ENCODE data around the gene KLF6.

The KLF6 gene

DNA sequence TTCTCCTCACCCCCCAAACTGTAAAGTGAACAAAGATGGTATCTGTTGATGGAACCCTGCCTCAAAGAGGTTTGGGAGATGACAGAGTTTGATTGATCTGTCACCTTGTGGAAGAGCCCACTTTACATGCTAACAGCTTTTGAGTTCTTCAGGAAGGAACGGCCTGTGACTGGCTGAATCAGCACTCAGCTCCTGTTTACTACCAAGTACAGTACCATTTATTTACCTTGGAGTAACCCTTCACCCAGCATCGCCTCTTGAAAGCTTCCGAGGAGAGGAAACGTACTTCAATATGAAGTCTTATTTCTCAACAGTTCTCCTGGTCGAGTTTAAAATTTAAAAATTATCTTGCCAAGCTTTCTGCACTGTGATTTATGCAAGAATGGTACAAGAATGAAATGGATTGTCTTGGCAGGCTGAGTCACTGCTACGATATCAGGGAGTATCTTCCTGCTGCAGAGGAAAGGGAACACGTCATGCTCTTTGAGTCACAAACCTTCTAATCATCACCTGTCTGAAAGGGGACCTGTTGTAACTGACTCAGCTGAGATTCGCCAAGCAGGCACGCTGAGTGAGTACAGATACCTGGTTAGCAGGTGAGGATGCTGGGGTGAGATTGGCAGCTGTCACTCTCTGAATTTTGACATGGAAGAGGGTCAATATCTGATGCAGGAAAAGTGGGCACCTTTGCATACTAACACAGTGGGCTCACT lies 30.1 kb downstream of the KLF6 start:
- Histone ChIP-seq H3K4me1 (ENCODE audit: insufficient read depth, low read length) (peaks cover 12% of the 10 kb centered on the region), H3K9me3 (ENCODE audit: control insufficient read depth, insufficient read depth, low read length) (no peaks in the 10 kb centered on the region), H3K36me3 (ENCODE audit: insufficient read depth, low read length) (no peaks in the 10 kb centered on the region), H3K9ac (ENCODE audit: low read depth, low read length) (no peak overlapping the region)

DNA sequence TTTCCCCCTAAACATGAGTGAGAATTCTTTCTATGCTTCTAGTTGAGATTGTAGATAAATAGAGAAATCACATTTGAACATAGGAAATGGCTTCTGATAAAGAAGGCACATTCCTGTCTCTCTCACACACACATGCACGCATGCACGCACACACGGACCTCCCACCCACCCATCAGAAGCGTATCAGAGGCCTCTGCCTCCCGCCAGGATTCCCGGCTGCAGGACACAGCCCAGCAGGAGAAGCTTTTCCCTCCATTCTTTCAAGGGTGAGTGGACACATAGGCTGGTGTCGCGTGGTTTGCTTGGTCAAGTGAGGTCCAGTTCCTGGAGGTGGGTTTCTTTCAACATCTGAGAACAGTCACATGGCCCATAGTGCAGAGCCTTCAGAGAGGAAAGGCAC lies 34.2 kb downstream of the KLF6 start:
- Histone ChIP-seq H3K9ac (ENCODE audit: low read depth, low read length) (no peak overlapping the region), H3K4me1 (ENCODE audit: insufficient read depth, low read length) (peaks cover 6% of the 10 kb centered on the region; the same call in 1 of the 2 replicates), H3K36me3 (ENCODE audit: insufficient read depth, low read length) (no peaks in the 10 kb centered on the region), H3K9me3 (ENCODE audit: control insufficient read depth, insufficient read depth, low read length) (no peaks in the 10 kb centered on the region)

DNA sequence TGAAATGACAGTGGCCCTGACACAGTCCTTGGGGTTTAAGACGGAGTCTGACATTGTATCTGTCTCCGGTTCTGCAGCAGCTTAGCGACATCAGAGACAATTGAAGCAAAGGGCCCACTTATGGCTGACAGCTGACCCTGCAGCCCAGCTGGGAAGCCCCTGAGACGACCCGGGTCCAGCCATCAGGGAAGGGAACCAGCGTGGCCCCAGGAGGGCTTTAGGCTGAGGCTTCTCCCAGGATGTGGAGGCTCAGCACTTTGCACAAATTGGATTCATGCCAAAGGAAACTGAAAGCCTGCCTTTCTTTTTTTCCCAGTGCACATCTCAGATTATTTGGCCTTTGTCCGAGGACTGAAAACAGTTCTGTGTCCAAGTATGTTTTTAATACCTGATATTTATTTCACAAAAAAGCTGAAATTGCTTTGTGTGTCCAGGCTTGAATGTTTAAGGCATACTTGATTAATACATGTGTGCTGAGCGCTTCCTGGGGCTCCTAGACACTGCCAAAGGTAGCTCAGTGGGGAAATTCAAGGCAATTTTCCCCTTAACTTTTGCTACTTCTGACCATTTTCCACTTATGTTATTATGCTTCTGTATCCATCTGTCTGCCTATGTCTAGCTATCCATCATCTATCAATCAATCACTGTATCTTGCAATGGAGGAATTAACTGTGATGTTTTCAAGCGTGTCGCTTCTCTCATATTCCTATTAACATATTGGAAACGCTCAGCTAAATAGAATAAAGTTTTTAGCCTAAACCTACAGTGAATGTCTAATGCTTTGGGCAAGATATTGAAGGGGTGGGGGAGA lies 34.8 kb downstream of the KLF6 start:
- Histone ChIP-seq H3K9ac (ENCODE audit: low read depth, low read length) (no peak overlapping the region), H3K9me3 (ENCODE audit: control insufficient read depth, insufficient read depth, low read length) (no peaks in the 10 kb centered on the region), H3K4me1 (ENCODE audit: insufficient read depth, low read length) (peaks cover 11% of the 10 kb centered on the region; the same call in 1 of the 2 replicates), H3K36me3 (ENCODE audit: insufficient read depth, low read length) (no peaks in the 10 kb centered on the region)

DNA sequence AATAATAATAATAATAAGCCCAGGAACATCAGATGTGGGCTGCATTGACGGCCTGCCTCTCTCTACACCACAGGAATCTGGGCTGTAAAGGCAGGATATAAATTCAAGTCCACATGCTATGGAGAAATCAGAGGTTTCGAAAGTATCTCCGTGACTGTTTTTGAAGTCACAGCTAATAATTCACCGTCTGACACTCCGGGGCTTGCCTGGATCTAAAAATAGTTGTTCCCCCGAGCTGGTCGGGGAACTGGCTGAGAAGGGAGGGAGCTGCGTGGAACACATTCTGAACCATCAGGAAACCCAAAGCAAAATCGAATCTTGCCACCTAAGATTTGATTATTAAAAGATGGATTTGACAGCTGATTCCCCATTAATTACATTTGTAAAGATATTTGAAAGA lies 35.4 kb downstream of the KLF6 start:
- peaks cover 8% of the 10 kb centered on the region; the same call in 1 of the 2 replicates for H3K4me1 ChIP-seq (ENCODE audit: insufficient read depth, low read length)
- H3K9me3 ChIP-seq (ENCODE audit: control insufficient read depth, insufficient read depth, low read length) = no peaks in the 10 kb centered on the region
- H3K9ac ChIP-seq (ENCODE audit: low read depth, low read length) = no peak overlapping the region
- no peaks in the 10 kb centered on the region for H3K36me3 ChIP-seq (ENCODE audit: insufficient read depth, low read length)

DNA sequence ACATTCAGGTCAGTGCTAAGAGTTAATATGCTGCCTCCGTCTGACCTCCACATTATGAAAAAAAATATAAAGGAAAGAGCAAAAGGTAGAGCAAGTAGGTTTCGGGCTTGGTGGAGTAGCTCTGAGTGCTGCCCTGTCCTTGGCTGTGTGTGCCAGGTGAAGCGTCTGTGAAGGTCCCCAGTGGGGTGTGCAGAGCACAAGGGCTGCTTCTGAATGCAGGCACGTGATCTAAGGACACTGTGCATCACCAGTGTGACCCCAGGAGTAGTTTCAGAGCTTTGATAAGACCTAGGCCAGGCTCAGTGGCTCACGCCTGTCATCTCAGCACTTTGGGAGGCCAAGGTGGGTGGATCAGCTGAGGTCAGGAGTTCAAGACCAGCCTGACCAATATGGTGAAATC lies 36.0 kb downstream of the KLF6 start:
- H3K4me1 ChIP-seq (ENCODE audit: insufficient read depth, low read length) = 0 out of 2 replicates have a peak, but pooled peaks cover 8% of the 10 kb centered on the region
- no peaks in the 10 kb centered on the region for H3K36me3 ChIP-seq (ENCODE audit: insufficient read depth, low read length)
- no peaks in the 10 kb centered on the region for H3K9me3 ChIP-seq (ENCODE audit: control insufficient read depth, insufficient read depth, low read length)
- no peak overlapping the region for H3K9ac ChIP-seq (ENCODE audit: low read depth, low read length)

DNA sequence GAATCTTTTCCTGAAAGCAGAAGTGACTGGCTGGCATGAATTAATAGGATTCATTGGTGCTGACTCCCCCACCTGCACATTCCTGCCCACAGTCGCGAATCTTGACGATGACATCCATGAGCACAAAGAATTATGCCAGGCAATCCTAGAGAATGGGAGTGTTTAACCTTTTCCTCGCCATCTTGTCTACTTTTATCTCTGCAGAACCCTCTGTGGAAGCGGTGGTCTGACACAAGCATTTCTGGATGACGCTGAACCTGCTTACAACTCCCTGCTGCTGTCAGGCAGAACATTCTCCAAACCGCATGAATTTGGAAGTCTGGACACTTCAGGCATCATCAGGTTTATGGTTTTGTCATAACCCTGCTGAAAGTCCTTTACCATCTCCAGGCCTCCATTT lies 36.5 kb downstream of the KLF6 start:
- no peaks in the 10 kb centered on the region for H3K9me3 ChIP-seq (ENCODE audit: control insufficient read depth, insufficient read depth, low read length)
- no peak overlapping the region for H3K9ac ChIP-seq (ENCODE audit: low read depth, low read length)
- H3K4me1 ChIP-seq (ENCODE audit: insufficient read depth, low read length) = 0 out of 2 replicates have a peak, but pooled peaks cover 8% of the 10 kb centered on the region
- H3K36me3 ChIP-seq (ENCODE audit: insufficient read depth, low read length) = no peaks in the 10 kb centered on the region

GRCh38 chr10:3747984-3748383 lies 37.0 kb downstream of the KLF6 start:
- 0 out of 2 replicates have a peak, but pooled peaks cover 8% of the 10 kb centered on the region for H3K4me1 ChIP-seq (ENCODE audit: insufficient read depth, low read length)
- no peaks in the 10 kb centered on the region for H3K36me3 ChIP-seq (ENCODE audit: insufficient read depth, low read length)
- H3K9ac ChIP-seq (ENCODE audit: low read depth, low read length) = no peak overlapping the region
- no peaks in the 10 kb centered on the region for H3K9me3 ChIP-seq (ENCODE audit: control insufficient read depth, insufficient read depth, low read length)

DNA sequence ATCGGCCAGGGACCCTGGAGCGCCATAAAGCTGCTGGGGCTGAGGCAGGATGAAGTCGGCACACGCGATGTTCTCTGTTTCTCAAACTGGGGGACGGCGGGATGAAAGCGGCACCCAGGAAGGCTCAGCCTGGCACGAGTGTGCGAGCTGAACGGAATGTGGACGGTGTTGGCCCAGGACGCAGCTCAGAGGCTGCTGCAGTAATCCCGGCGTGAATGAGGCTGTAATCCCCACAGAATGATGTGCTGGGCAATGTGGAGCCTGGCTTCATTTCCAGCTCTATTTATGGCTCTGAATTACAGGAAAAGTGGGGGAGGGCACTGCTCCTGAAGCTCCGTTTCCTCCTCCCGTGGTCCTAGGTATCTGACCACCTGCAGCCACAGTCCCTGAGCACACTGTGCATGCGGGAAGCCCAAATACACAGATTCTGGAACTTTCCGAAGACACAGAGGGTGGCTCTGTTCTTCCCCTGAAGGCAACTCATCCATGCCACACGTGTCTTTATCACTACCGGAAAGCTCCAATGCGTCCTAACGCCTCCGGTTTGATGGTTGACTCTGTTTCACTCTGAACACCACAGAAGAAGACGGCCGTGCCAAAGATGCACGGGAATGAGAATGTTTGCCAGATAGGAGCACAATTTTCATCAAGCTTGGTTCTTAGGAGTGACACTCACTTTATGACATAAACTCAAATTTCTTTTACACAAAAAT lies 37.6 kb downstream of the KLF6 start:
- H3K36me3 ChIP-seq (ENCODE audit: insufficient read depth, low read length) = no peaks in the 10 kb centered on the region
- no peak overlapping the region for H3K9ac ChIP-seq (ENCODE audit: low read depth, low read length)
- 0 out of 2 replicates have a peak, but pooled peaks cover 8% of the 10 kb centered on the region for H3K4me1 ChIP-seq (ENCODE audit: insufficient read depth, low read length)
- H3K9me3 ChIP-seq (ENCODE audit: control insufficient read depth, insufficient read depth, low read length) = no peaks in the 10 kb centered on the region

DNA sequence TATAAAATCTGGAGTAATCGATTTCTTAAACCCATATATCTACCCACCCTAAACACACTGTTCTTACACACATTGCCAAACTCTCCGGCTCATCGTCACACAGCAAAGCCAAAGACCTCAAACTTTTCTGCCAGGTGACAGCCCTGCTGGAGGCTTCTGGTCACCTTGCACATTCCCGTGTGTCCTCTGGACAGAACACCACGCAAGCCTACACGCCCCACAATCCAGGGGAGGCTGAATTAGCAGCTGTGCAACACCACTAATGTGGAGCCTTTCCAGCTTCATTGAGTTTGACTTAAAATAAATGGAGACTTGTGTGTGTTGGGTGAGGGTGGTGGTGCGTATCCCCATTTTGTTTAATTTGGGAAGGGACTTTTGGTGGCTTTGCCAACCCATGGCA lies 38.4 kb downstream of the KLF6 start:
- Histone ChIP-seq H3K4me1 (ENCODE audit: insufficient read depth, low read length) (0 out of 2 replicates have a peak, but pooled peaks cover 8% of the 10 kb centered on the region), H3K36me3 (ENCODE audit: insufficient read depth, low read length) (no peaks in the 10 kb centered on the region), H3K9me3 (ENCODE audit: control insufficient read depth, insufficient read depth, low read length) (no peaks in the 10 kb centered on the region), H3K9ac (ENCODE audit: low read depth, low read length) (no peak overlapping the region)

DNA sequence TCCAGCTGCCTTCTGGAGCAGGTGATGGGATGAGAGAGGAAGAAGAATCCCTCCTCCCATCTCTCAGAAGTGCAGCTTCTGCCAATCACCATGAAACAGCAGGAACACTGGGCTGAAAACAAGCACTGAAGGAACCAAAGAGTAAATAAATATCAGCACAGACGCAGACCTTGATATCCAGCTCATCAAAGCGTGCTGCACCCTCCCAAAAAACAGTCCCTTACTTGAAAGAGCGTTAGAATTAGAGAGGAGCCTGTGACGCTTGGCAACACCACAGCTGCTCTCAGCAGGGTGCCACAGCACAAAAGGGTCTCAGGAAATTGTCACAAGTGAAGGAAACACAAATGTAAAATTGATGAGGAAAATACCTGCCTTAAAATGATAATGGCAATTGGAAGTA lies 39.5 kb downstream of the KLF6 start:
- Histone ChIP-seq H3K36me3 (ENCODE audit: insufficient read depth, low read length) (no peaks in the 10 kb centered on the region), H3K4me1 (ENCODE audit: insufficient read depth, low read length) (0 out of 2 replicates have a peak, but pooled peaks cover 8% of the 10 kb centered on the region), H3K9ac (ENCODE audit: low read depth, low read length) (no peak overlapping the region), H3K9me3 (ENCODE audit: control insufficient read depth, insufficient read depth, low read length) (no peaks in the 10 kb centered on the region)

DNA sequence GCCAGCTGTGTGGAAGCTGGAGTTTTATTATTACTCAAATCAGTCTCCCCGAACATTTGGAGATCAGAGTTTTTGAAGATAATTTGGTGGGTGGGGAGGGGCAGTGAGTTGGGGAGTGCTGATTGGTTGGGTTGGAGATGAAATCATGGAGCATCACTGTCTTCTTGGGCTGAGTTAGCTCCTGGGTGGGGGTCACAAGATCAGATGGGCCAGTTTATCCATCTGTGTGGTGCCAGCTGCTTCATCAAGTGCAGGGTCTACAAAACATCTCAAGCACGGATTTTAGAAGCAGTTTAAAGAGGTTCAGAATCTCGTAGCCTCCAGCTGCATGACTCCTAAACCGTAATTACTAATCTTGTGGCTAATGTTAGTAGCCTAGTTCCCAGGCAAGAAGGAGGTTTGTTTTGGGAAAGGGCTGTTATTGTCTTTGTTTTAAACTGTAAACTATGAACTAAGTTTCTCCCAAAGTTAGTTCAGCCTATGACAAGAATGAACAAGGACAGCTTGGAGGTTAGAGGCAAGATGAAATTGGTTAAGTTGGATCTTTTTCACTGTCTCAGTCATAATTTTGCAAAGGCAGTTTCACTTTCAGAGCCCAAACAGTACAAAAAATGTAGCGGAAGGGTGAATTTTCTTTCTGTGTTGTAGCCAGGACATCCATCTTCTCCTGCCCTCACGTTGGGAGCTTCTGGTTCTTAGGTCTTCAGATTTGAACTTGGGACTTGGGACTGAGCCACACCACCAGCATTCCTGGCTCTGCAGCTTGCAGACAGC lies 43.1 kb downstream of the KLF6 start:
- Histone ChIP-seq H3K36me3 (ENCODE audit: insufficient read depth, low read length) (no peaks in the 10 kb centered on the region), H3K9me3 (ENCODE audit: control insufficient read depth, insufficient read depth, low read length) (no peaks in the 10 kb centered on the region), H3K4me1 (ENCODE audit: insufficient read depth, low read length) (0 out of 2 replicates have a peak, but pooled peaks cover 8% of the 10 kb centered on the region), H3K9ac (ENCODE audit: low read depth, low read length) (no peak overlapping the region)

GRCh38 chr10:3740157-3740871 lies 44.7 kb downstream of the KLF6 start:
- Histone ChIP-seq H3K36me3 (ENCODE audit: insufficient read depth, low read length) (no peaks in the 10 kb centered on the region), H3K9ac (ENCODE audit: low read depth, low read length) (no peak overlapping the region), H3K4me1 (ENCODE audit: insufficient read depth, low read length) (0 out of 2 replicates have a peak, but pooled peaks cover 1% of the 10 kb centered on the region), H3K9me3 (ENCODE audit: control insufficient read depth, insufficient read depth, low read length) (no peaks in the 10 kb centered on the region)

- Histone ChIP-seq H3K9ac (ENCODE audit: low read depth, low read length) (no peak overlapping the region), H3K9me3 (ENCODE audit: control insufficient read depth, insufficient read depth, low read length) (no peaks in the 10 kb centered on the region), H3K4me1 (ENCODE audit: insufficient read depth, low read length) (no peaks in the 10 kb centered on the region), H3K36me3 (ENCODE audit: insufficient read depth, low read length) (no peaks in the 10 kb centered on the region)
These were observed 46.1 kb downstream of the KLF6 start for GRCh38 chr10:3738855-3739350.

Measured in ES-I3 (cell line).